HL-60 (cell line): ENCODE data around the gene POP7.

Experiments used
- DNase-seq, 2 experiments: peaks; one replicate each; pipeline ENCODE4 v3.0.0-alpha.2; 2010 to 2020; ENCODE audit warnings: low read depth in 1 of 2, low spot score in 1 of 2
- H3K27ac ChIP-seq: fragments of 250-450 bp; sonication (Bioruptor Pico); replicated peaks from 2 replicates; pipeline ENCODE4 v1.5.1; 2020; ENCODE audit warnings: mild to moderate bottlenecking, moderate library complexity
- H3K27me3 ChIP-seq: fragments of 250-450 bp; sonication (Bioruptor Pico); 2 replicates; pipeline ENCODE4 v1.5.1; 2021; ENCODE audit warnings: mild to moderate bottlenecking, moderate library complexity; ENCODE audit not compliant: insufficient read depth, poor library complexity, severe bottlenecking
- H3K4me3 ChIP-seq: replicated peaks from 2 replicates; pipeline ENCODE4 v1.5.1; 2011; ENCODE audit warnings: mild to moderate bottlenecking, control low read depth, low read length; ENCODE audit not compliant: insufficient read depth
- CTCF ChIP-seq: IDR thresholded peaks from one replicate; pipeline ENCODE4 v1.5.1; 2011; ENCODE audit warnings: low read length, control low read depth, inconsistent platforms; ENCODE audit not compliant: insufficient read depth
- GABPA ChIP-seq: IDR thresholded peaks from 2 replicates; pipeline ENCODE4 v1.6.1; 2012; ENCODE audit warnings: low read depth
- POLR2AphosphoS5 ChIP-seq: IDR thresholded peaks from 2 replicates; pipeline ENCODE4 v1.6.1; 2012; ENCODE audit warnings: low read depth
- REST ChIP-seq: IDR thresholded peaks from 2 replicates; pipeline ENCODE4 v1.6.1; 2012; ENCODE audit warnings: low read depth; ENCODE audit not compliant: insufficient replicate concordance
- SPI1 ChIP-seq: IDR thresholded peaks from 2 replicates; pipeline ENCODE4 v1.6.1; 2012; ENCODE audit warnings: low read depth, mild to moderate bottlenecking, borderline replicate concordance

The POP7 gene

GRCh38 chr7:100677308-100678267 lies 28.3 kb upstream of the POP7 start:
- H3K27me3 ChIP-seq: no peaks in the 10 kb centered on the region
- TF ChIP-seq REST (no peak), GABPA (no peak), POLR2AphosphoS5 (0 out of 2 replicates have a peak, but pooled peaks have one; percentile 15), CTCF (no peak), SPI1 (no peak)
- no peak for DNase-seq
- no peak overlapping the region for H3K27ac ChIP-seq
- no peak overlapping the region for H3K4me3 ChIP-seq

GRCh38 chr7:100678291-100678984 lies 27.5 kb upstream of the POP7 start:
- H3K27me3 ChIP-seq: no peaks in the 10 kb centered on the region
- no peak for DNase-seq
- H3K4me3 ChIP-seq: no peak overlapping the region
- no peak overlapping the region for H3K27ac ChIP-seq
- TF ChIP-seq CTCF (no peak), SPI1 (no peak), POLR2AphosphoS5 (no peak), GABPA (no peak), REST (no peak)

- DNase-seq: no peak
- Histone ChIP-seq H3K27ac (no peak overlapping the region), H3K27me3 (no peaks in the 10 kb centered on the region)
These were observed 26.6 kb upstream of the POP7 start for GRCh38 chr7:100679129-100679926.

More at GRCh38 chr7:100679129-100679926, 26.6 kb upstream of the POP7 start:
- TF ChIP-seq POLR2AphosphoS5 (peak; percentile 49; the same call in 1 of the 2 replicates), SPI1 (no peak)
- H3K4me3 ChIP-seq: no peak overlapping the region
